Adrenal gland (tissue), 12 donors: ENCODE data around the gene CTXN2. TPM values are rescaled to one million over a fixed set of nuclear protein-coding genes. Genes with fewer than 3 reads are reported as not detected.

Source experiments
- DNase-seq, 7 donors: peaks; one replicate each; pipeline ENCODE4 v3.0.0-alpha.2; 2019 to 2020
- H3K27ac ChIP-seq, 5 donors: fragments of 200-600 bp; sonication (generic) in 4 of 5; 1 replicate in 3 of 5; 2 replicates in 2 of 5; pipeline versions ENCODE4 v1.5.1 to v1.8.0; 2016 to 2020; ENCODE audit warnings: mild to moderate bottlenecking in 1 of 5
- H3K27me3 ChIP-seq: fragments of 200-600 bp; 2 replicates; pipeline ENCODE4 v1.8.0; 2021
- H3K36me3 ChIP-seq, 2 donors: fragments of 200-600 bp; replicated peaks in 1 of 2; 1 replicate in 1 of 2; 2 replicates in 1 of 2; pipeline versions ENCODE4 v1.5.1 to v1.8.0; 2018 to 2022
- H3K4me1 ChIP-seq, 2 donors: fragments of 200-600 bp; replicated peaks in 1 of 2; 1 replicate in 1 of 2; 2 replicates in 1 of 2; pipeline versions ENCODE4 v1.5.1 to v1.8.0; 2018 to 2021
- H3K4me3 ChIP-seq, 4 donors: fragments of 200-600 bp; sonication (generic) in 3 of 4; one replicate each; pipeline ENCODE4 v1.5.1; 2016 to 2018
- H3K9me3 ChIP-seq, 3 donors: fragments of 200-600 bp; sonication (generic) in 1 of 3; replicated peaks in 1 of 3; 1 replicate in 2 of 3; 2 replicates in 1 of 3; pipeline versions ENCODE4 v1.5.1 to v1.8.0; 2016 to 2021
- CTCF ChIP-seq, 6 experiments: fragments of 450-650 bp in 4 of 6; fragments of 200-600 bp in 2 of 6; sonication (generic) in 1 of 6; IDR thresholded peaks; 1 replicate in 5 of 6; 2 replicates in 1 of 6; pipeline versions ENCODE4 v1.5.1 to v1.8.0; 2016 to 2021; ENCODE audit warnings: antibody characterized with exemption in 6 of 6, mild to moderate bottlenecking in 2 of 6, moderate library complexity in 1 of 6
- POLR2A ChIP-seq, 2 donors: fragments of 450-650 bp; IDR thresholded peaks; one replicate each; pipeline ENCODE4 v1.6.1; 2017; ENCODE audit warnings: antibody characterized with exemption in 2 of 2, mild to moderate bottlenecking in 2 of 2, moderate library complexity in 1 of 2
- WGBS, 4 donors: extraction: QIAGEN DNeasy Blood & Tissue Kit in 2 of 4; methylation state at CpG; one replicate each; pipeline versions ENCODE4 v1.1.5 to v1.1.7; 2013 to 2017; 5-methylcytosine and 5-hydroxymethylcytosine counted together
- intact Hi-C, 2 donors: fragments of 100-400 bp; cut with DNase I; formaldehyde crosslinking; loops; one replicate each; pipeline versions ENCODE4 v1.14.1 to v1.15.0; 2022 to 2023
- polyA plus RNA-seq, 3 donors: library from polyadenylated mRNA; stranded (reverse); fragments of 200-250 nt in 2 of 3; fragments of 350-450 nt in 1 of 3; fragmentation: Illumina TruSeq in 1 of 3; extraction: RNeasy Lipid Tissue Mini Kit (QIAGEN cat#74804) in 1 of 3; gene quantifications; one replicate each; pipeline ENCODE4 v1.2.3, GENCODE V29; 2013 to 2014
- total RNA-seq, 9 donors: library from RNA; depleted of rRNA in 4 of 9; stranded (reverse); fragments of >200 nt in 4 of 9; fragments of 120-200 nt in 1 of 9; fragmentation: NEBNext Ultra II Directional in 1 of 9; extraction: Animal tissue kit (Norgen Biotek cat#: 25700) in 1 of 9; gene quantifications; one replicate each; pipeline versions ENCODE4 v1.1.0 to v1.2.4, GENCODE V29; 2013 to 2023
- donor health status: healthy with polysubstance abuse.
- donor health status: Bipolar disorder and iron deficiency.
- donor health status: DM: yes; HTN: yes; CAD: no.
- donor health status: DM: no; HTN: no; CAD: no.
- donor health status: DM: no; HTN: no; CAD: no.
- donor health status: DM: yes; HTN: yes; CAD: no.

CTXN2 gene
- total and polyA plus RNA-seq, 12 donors, result 0.03 to 0.22 (median 0.09) TPM; not detected in 8

- no peak for DNase-seq
- H3K27me3 ChIP-seq, result no peaks in the 10 kb centered on the region
- no peaks in the 10 kb centered on the region for H3K9me3 ChIP-seq
- H3K4me3 ChIP-seq, result no peak overlapping the region
- H3K36me3 ChIP-seq, result no peaks in the 10 kb centered on the region
- TF ChIP-seq CTCF (IDR thresholded peaks at IDR 0.05), result no peak
- TF ChIP-seq POLR2A (IDR thresholded peaks at IDR 0.05), result no peak
- intact Hi-C loops, result no loop called here
- H3K27ac ChIP-seq, result no peak overlapping the region
- peaks cover 7 to 14% of the 10 kb centered on the region in 2 donors for H3K4me1 ChIP-seq
- 95 to 97% (median 96%) methylated on average over 3 of the region's 3 CpGs for WGBS, 4 donors
Observed at GRCh38 chr15:48175126-48175525, 16.3 kb upstream of the CTXN2 start.

- no peak for DNase-seq
- no peak overlapping the region for H3K4me3 ChIP-seq
- no peak for TF ChIP-seq POLR2A (IDR thresholded peaks at IDR 0.05)
- no peak for TF ChIP-seq CTCF (IDR thresholded peaks at IDR 0.05)
- no peaks in the 10 kb centered on the region for H3K36me3 ChIP-seq
- no peak overlapping the region for H3K27ac ChIP-seq
- H3K4me1 ChIP-seq, result peaks cover 7 to 14% of the 10 kb centered on the region in 2 donors
- intact Hi-C loops, result no loop called here
- H3K27me3 ChIP-seq, result no peaks in the 10 kb centered on the region
- no peaks in the 10 kb centered on the region for H3K9me3 ChIP-seq
- WGBS, 4 donors, result 40 to 50% (median 43%) methylated on average over 4 of the region's 4 CpGs
Observed at GRCh38 chr15:48176112-48176511, 15.4 kb upstream of the CTXN2 start.

- Histone ChIP-seq H3K27me3 (no peaks in the 10 kb centered on the region), H3K27ac (peak overlapping the region in 2 of 5 donors; percentile 85 to 91), H3K36me3 (no peaks in the 10 kb centered on the region), H3K4me3 (peak overlapping the region in 1 of 4 donors; percentile 60), H3K4me1 (peaks cover 7 to 14% of the 10 kb centered on the region in 2 donors), H3K9me3 (no peaks in the 10 kb centered on the region)
- whole genome bisulfite sequencing, 4 donors, result 61 to 74% (median 64%) methylated on average over 2 of the region's 2 CpGs
- DNase-seq, result no peak
- intact Hi-C loops, result no loop called here
- TF ChIP-seq CTCF (IDR thresholded peaks at IDR 0.05), result no peak
Observed at GRCh38 chr15:48176957-48177356, 14.5 kb upstream of the CTXN2 start.

DNA sequence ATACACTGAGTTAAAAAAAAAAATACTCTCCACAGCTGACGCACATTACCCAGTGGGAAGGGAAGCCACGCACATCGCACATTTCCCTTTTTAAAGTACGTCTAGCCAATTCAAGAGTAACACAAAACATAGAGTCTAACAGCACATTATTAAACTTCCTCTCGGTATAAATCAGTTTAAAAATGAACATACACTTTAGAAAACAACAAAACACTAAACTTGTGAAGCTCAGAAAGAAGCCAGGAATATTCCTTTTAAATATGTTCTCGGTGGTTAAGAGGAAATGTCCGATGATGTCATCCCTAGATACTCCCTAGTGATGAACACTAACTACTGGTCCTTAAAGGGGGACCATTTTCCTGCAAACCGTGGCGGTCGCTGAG lies 14.1 kb upstream of the CTXN2 start:
- Histone ChIP-seq H3K27ac (peak overlapping the region; percentile 17 to 91 (median 85)), H3K4me1 (peaks cover 7 to 14% of the 10 kb centered on the region in 2 donors), H3K4me3 (peak overlapping the region; percentile 21 to 60 (median 34)), H3K36me3 (no peaks in the 10 kb centered on the region), H3K27me3 (no peaks in the 10 kb centered on the region), H3K9me3 (no peaks in the 10 kb centered on the region)
- 2 to 6% (median 2%) methylated on average over 10 of the region's 10 CpGs for WGBS, 4 donors
- peak in 4 of 7 donors; percentile 20 to 38 (median 26) for DNase-seq
- intact Hi-C loops, result no loop called here
- TF ChIP-seq CTCF (IDR thresholded peaks at IDR 0.05), result no peak
- no peak for TF ChIP-seq POLR2A (IDR thresholded peaks at IDR 0.05)
